HG02884 (cell line): ENCODE measurements around the gene SRD5A2.

Experiments
- ATAC-seq: cut with Tn5 transposase; IDR thresholded peaks from one replicate; pipeline ENCODE4 v1.9.1; 2021; ENCODE audit warnings: mild to moderate bottlenecking, moderate library complexity; ENCODE audit not compliant: unreplicated experiment

SRD5A2 gene

DNA sequence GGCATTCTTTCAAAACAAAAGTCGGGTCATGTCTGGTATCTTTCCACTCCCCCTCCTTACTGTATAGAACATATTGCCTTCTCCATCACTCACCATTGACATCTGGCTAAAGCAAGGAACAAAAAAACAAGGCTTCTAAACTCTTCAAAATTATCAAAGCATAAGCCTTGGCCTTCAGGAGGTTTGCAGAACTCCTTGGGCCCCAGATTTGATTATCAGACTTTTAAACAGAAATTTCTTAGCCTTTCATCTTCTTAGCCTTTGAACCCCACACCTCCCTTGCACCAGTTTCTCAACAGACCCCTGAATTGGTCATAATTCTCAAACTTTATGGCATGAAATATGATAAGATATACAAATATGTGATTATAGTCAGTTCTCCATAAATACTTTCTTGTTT, 106.4 kb downstream of the SRD5A2 start:
- no peak for ATAC-seq
